GM23338 (cell line): ENCODE data around the gene STX1B. TPM values are rescaled to one million over a fixed set of nuclear protein-coding genes. Genes with fewer than 3 reads are reported as not detected.

ENCODE experiments used
- ATAC-seq: fragments of 200-7000 bp; cut with Tn5 transposase; 3 replicates; pipeline ENCODE4 v1.9.1; 2020
- DNase-seq: peaks from one replicate; pipeline ENCODE4 v3.0.0-alpha.2; 2015; ENCODE audit warnings: low spot score
- H2AFZ ChIP-seq: fragments of 200-600 bp; sonication (generic); 2 replicates; pipeline ENCODE4 v1.8.0; 2016; ENCODE audit warnings: antibody characterized with exemption, mild to moderate bottlenecking, moderate library complexity
- H3F3A ChIP-seq: fragments of 200-600 bp; sonication (generic); replicated peaks from 2 replicates; pipeline ENCODE4 v1.8.0; 2017; ENCODE audit warnings: antibody characterized with exemption, mixed run types, low read depth
- H3K27ac ChIP-seq: fragments of 200-600 bp; sonication (generic); 2 replicates; pipeline ENCODE4 v1.6.1; 2016; ENCODE audit warnings: low read depth
- H3K27me3 ChIP-seq: fragments of 200-600 bp; sonication (generic); 2 replicates; pipeline ENCODE4 v1.8.0; 2016; ENCODE audit warnings: mild to moderate bottlenecking, mixed run types, moderate library complexity; ENCODE audit not compliant: insufficient read depth
- H3K36me3 ChIP-seq: fragments of 200-600 bp; sonication (generic); 2 replicates; pipeline ENCODE4 v1.8.0; 2016; ENCODE audit warnings: mild to moderate bottlenecking; ENCODE audit not compliant: insufficient read depth
- H3K4me1 ChIP-seq: fragments of 200-600 bp; sonication (generic); 2 replicates; pipeline ENCODE4 v1.8.0; 2016; ENCODE audit warnings: mild to moderate bottlenecking, moderate library complexity; ENCODE audit not compliant: insufficient read depth
- H3K4me2 ChIP-seq: fragments of 200-600 bp; sonication (generic); 2 replicates; pipeline ENCODE4 v1.7.1; 2017; ENCODE audit warnings: mixed run types
- H3K4me3 ChIP-seq: fragments of 200-600 bp; sonication (generic); 2 replicates; pipeline ENCODE4 v1.6.1; 2016; ENCODE audit warnings: mixed run types
- H3K79me2 ChIP-seq: fragments of 200-600 bp; sonication (generic); replicated peaks from 2 replicates; pipeline ENCODE4 v1.8.0; 2017; ENCODE audit warnings: mild to moderate bottlenecking; ENCODE audit not compliant: insufficient read depth
- H3K9me2 ChIP-seq: fragments of 200-600 bp; sonication (generic); 2 replicates; pipeline ENCODE4 v1.8.0; 2017; ENCODE audit not compliant: insufficient read depth
- H4K20me1 ChIP-seq: fragments of 200-600 bp; sonication (generic); replicated peaks from 2 replicates; pipeline ENCODE4 v1.8.0; 2017; ENCODE audit warnings: mild to moderate bottlenecking; ENCODE audit not compliant: insufficient read depth
- H3K27ac Mint-ChIP-seq: 2 replicates; pipeline ENCODE4 v1.8.0; 2020; ENCODE audit warnings: inconsistent platforms, mild to moderate bottlenecking, moderate library complexity, mixed read lengths
- H3K27me3 Mint-ChIP-seq: 3 replicates; pipeline ENCODE4 v1.8.0; 2022; ENCODE audit warnings: low read depth, mild to moderate bottlenecking, moderate library complexity, mixed read lengths, inconsistent platforms; ENCODE audit not compliant: insufficient read depth, poor library complexity
- H3K36me3 Mint-ChIP-seq: 3 replicates; pipeline ENCODE4 v1.8.0; 2021; ENCODE audit warnings: low read depth, mild to moderate bottlenecking, inconsistent platforms, moderate library complexity, mixed read lengths
- H3K4me1 Mint-ChIP-seq: 3 replicates; pipeline ENCODE4 v1.8.0; 2020; ENCODE audit warnings: mild to moderate bottlenecking, inconsistent platforms, mixed read lengths
- H3K4me3 Mint-ChIP-seq: 3 replicates; pipeline ENCODE4 v1.8.0; 2021; ENCODE audit warnings: moderate library complexity, mild to moderate bottlenecking, inconsistent platforms, mixed read lengths
- H3K9me3 Mint-ChIP-seq: 3 replicates; pipeline ENCODE4 v1.8.0; 2020; ENCODE audit warnings: moderate library complexity, mild to moderate bottlenecking, inconsistent platforms, mixed read lengths
- ETS1 ChIP-seq: IDR thresholded peaks from 2 replicates; pipeline ENCODE4 v1.6.1; 2016; ENCODE audit warnings: antibody characterized with exemption
- EZH2phosphoT487 ChIP-seq: fragments of 200-600 bp; sonication (generic); IDR thresholded peaks from one replicate; pipeline ENCODE4 v1.8.1; 2018; ENCODE audit warnings: antibody characterized with exemption; ENCODE audit not compliant: unreplicated experiment
- JUNB ChIP-seq: IDR thresholded peaks from one replicate; pipeline ENCODE4 v1.6.1; 2016; ENCODE audit warnings: antibody characterized with exemption; ENCODE audit not compliant: unreplicated experiment
- NANOG ChIP-seq: IDR thresholded peaks from 2 replicates; pipeline ENCODE4 v1.6.1; 2016; ENCODE audit warnings: antibody characterized with exemption, borderline replicate concordance
- POLR2AphosphoS5 ChIP-seq: IDR thresholded peaks from 2 replicates; pipeline ENCODE4 v1.6.1; 2016; ENCODE audit warnings: antibody characterized with exemption, low read depth
- REST ChIP-seq: IDR thresholded peaks from one replicate; pipeline ENCODE4 v1.6.1; 2018; ENCODE audit warnings: antibody characterized with exemption; ENCODE audit not compliant: unreplicated experiment
- STAT1 ChIP-seq: IDR thresholded peaks from one replicate; pipeline ENCODE4 v1.6.1; 2016; ENCODE audit warnings: antibody characterized with exemption; ENCODE audit not compliant: unreplicated experiment
- ZNF114 ChIP-seq: fragments of 250-450 bp; sonication (Bioruptor Pico); IDR thresholded peaks from 2 replicates; pipeline ENCODE4 v1.5.0; 2020; ENCODE audit warnings: mild to moderate bottlenecking, moderate library complexity
- ZNF331 ChIP-seq: fragments of 250-450 bp; sonication (Bioruptor Pico); IDR thresholded peaks from 2 replicates; pipeline ENCODE4 v1.5.0; 2020; ENCODE audit warnings: low read depth, mild to moderate bottlenecking, moderate library complexity
- polyA plus RNA-seq: library from polyadenylated mRNA; unstranded; fragments of >200 nt; fragmentation: Nextera tagmentation; extraction: Ambion mirVana; gene quantifications from 2 replicates; pipeline ENCODE4 v1.2.1, GENCODE V29; 2016
- total RNA-seq: library from RNA; depleted of rRNA; stranded (reverse); fragments of >200 nt; shearing (Covaris generic); gene quantifications from 2 replicates; pipeline ENCODE4 v1.2.3, GENCODE V29; 2014
- TF ChIP-seq, protein P1 (sequence below), 2 experiments: fragments of 200-600 bp in 1 of 2; sonication (generic) in 1 of 2; conservative IDR thresholded peaks; 2 replicates each; pipeline versions ENCODE4 v1.5.1 to v1.6.1; 2016 to 2017; ENCODE audit warnings: antibody characterized with exemption in 2 of 2, low read depth in 2 of 2, mild to moderate bottlenecking in 2 of 2, moderate library complexity in 1 of 2

STX1B gene
- total and polyA plus RNA-seq, 2 experiments from 2014 or later, result 1.7 to 9.5 TPM

- TF ChIP-seq, protein P1, sequence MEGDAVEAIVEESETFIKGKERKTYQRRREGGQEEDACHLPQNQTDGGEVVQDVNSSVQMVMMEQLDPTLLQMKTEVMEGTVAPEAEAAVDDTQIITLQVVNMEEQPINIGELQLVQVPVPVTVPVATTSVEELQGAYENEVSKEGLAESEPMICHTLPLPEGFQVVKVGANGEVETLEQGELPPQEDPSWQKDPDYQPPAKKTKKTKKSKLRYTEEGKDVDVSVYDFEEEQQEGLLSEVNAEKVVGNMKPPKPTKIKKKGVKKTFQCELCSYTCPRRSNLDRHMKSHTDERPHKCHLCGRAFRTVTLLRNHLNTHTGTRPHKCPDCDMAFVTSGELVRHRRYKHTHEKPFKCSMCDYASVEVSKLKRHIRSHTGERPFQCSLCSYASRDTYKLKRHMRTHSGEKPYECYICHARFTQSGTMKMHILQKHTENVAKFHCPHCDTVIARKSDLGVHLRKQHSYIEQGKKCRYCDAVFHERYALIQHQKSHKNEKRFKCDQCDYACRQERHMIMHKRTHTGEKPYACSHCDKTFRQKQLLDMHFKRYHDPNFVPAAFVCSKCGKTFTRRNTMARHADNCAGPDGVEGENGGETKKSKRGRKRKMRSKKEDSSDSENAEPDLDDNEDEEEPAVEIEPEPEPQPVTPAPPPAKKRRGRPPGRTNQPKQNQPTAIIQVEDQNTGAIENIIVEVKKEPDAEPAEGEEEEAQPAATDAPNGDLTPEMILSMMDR (conservative IDR thresholded peaks at IDR 0.05; ENCODE audit: low read depth in 2 of 2), result no peak
- TF ChIP-seq JUNB (no peak), NANOG (no peak), ETS1 (no peak), POLR2AphosphoS5 (no peak), REST (no peak), EZH2phosphoT487 (no peak), STAT1 (no peak), ZNF331 (no peak)
These were observed 13.3 kb upstream of the STX1B start (continued) for GRCh38 chr16:31023627-31024226.

DNA sequence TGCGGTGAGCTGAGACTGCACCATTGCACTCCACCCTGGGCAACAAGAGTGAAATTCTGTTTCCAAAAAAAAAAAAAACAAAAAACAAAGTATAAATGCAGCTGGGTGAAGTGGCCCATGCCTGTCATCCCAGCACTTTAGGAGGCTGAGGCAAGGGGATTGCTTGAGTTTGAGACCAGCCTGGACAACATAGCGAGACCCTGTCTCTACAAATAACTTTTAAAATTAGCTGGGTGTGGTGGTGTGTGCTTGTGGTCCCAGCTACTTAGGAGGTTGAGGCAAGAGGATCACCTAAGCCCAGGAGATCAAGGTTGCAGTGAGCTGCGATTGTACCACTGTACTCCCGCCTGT is 12.8 kb upstream of the STX1B start:
- TF ChIP-seq POLR2AphosphoS5 (no peak), ZNF114 (CRISPR knock-in tag) (no peak), NANOG (no peak), ETS1 (no peak), REST (no peak), EZH2phosphoT487 (no peak)
- TF ChIP-seq, protein P1 (conservative IDR thresholded peaks at IDR 0.05; ENCODE audit: low read depth in 2 of 2), result no peak
- Mint-ChIP-seq H3K4me1 (peaks cover 5% of the 10 kb centered on the region; the same call in 2 of the 3 replicates), H3K9me3 (no peaks in the 10 kb centered on the region), H3K27ac (no peak overlapping the region), H3K4me3 (no peak overlapping the region), H3K27me3 (peaks cover 6% of the 10 kb centered on the region), H3K36me3 (no peaks in the 10 kb centered on the region)
- H3K27ac ChIP-seq, result no peak overlapping the region
- H3K4me2 ChIP-seq, result no peak overlapping the region
- H3F3A ChIP-seq, result no peaks in the 10 kb centered on the region
- no peaks in the 10 kb centered on the region for H4K20me1 ChIP-seq
- H3K4me3 ChIP-seq, result no peak overlapping the region
- no peaks in the 10 kb centered on the region for H3K27me3 ChIP-seq
- H2AFZ ChIP-seq, result no peak overlapping the region
- H3K79me2 ChIP-seq, result no peaks in the 10 kb centered on the region
- DNase-seq (no peak), ATAC-seq (no peak)
- H3K36me3 ChIP-seq, result no peaks in the 10 kb centered on the region
- no peaks in the 10 kb centered on the region for H3K9me2 ChIP-seq
- H3K4me1 ChIP-seq, result no peaks in the 10 kb centered on the region; the same call in 1 of the 2 replicates
